NCI-H2196 (cell line): ENCODE measurements around the gene RHEBL1.
"Not testable (repeated sequence)": the region's sequence is repeated elsewhere in the genome, so short reads cannot be mapped to it uniquely, and the experiment has no call there.

Source experiments
- DNase-seq: peaks from one replicate; lab custom pipeline; 2025; ENCODE audit not compliant: unreplicated experiment; lab: John Stamatoyannopoulos, UW

RHEBL1 gene

GRCh38 chr12:49089821-49090773 is 20.3 kb upstream of the RHEBL1 start:
- no peak for DNase-seq

- no peak for DNase-seq
These were observed 19.2 kb upstream of the RHEBL1 start for GRCh38 chr12:49088932-49089330.

GRCh38 chr12:49088150-49088931 is 18.6 kb upstream of the RHEBL1 start:
- peak; percentile 92 for DNase-seq

- no peak for DNase-seq
These were observed 16.3 kb upstream of the RHEBL1 start for GRCh38 chr12:49086116-49086515.

GRCh38 chr12:49084438-49084837 is 14.7 kb upstream of the RHEBL1 start:
- DNase-seq: no peak

GRCh38 chr12:49079793-49080192 is 10.0 kb upstream of the RHEBL1 start:
- DNase-seq: no peak

- DNase-seq: no peak
These were observed 1.2 kb upstream of the RHEBL1 start for GRCh38 chr12:49070971-49071370.

- DNase-seq: no peak
These were observed 786 bp downstream of the RHEBL1 start for GRCh38 chr12:49068879-49069506.

GRCh38 chr12:49066120-49066519 is 3.7 kb downstream of the RHEBL1 start:
- DNase-seq: no peak

GRCh38 chr12:49064767-49065152 is 5.0 kb downstream of the RHEBL1 start:
- no peak for DNase-seq

GRCh38 chr12:49061916-49062315 is 7.9 kb downstream of the RHEBL1 start:
- not testable (repeated sequence) for DNase-seq

GRCh38 chr12:49061157-49061650 is 8.6 kb downstream of the RHEBL1 start:
- no peak for DNase-seq

- peak; percentile 90 for DNase-seq
These were observed 9.3 kb downstream of the RHEBL1 start, which contains the start of gene KMT2D for GRCh38 chr12:49060237-49061156. KMT2D (minus strand) TSS chr12:49060794; CDS start chr12:49055324, 5,470 bp downstream.

- no peak for DNase-seq
These were observed 10.2 kb downstream of the RHEBL1 start for GRCh38 chr12:49059299-49060171.

GRCh38 chr12:49059045-49059298 is 10.8 kb downstream of the RHEBL1 start:
- no peak for DNase-seq

- DNase-seq: no peak
These were observed 11.3 kb downstream of the RHEBL1 start for GRCh38 chr12:49058366-49059044.

- no peak for DNase-seq
These were observed 11.9 kb downstream of the RHEBL1 start for GRCh38 chr12:49057888-49058287.

- DNase-seq: peak; percentile 50
These were observed 13.6 kb downstream of the RHEBL1 start for GRCh38 chr12:49055978-49056754.
